Globus pallidus (tissue), 1 donor: Measurements from ENCODE around the gene NLRP1.
A peak's percentile ranks its signal among the peaks of the same experiment; 100 is the strongest.
"Not testable (repeated sequence)": the region's sequence is repeated elsewhere in the genome, so short reads cannot be mapped to it uniquely, and the experiment has no call there.

Experiments
- DNase-seq: peaks from one replicate; pipeline ENCODE4 v3.0.0-alpha.2; 2015; ENCODE audit warnings: low spot score

NLRP1 gene

DNA sequence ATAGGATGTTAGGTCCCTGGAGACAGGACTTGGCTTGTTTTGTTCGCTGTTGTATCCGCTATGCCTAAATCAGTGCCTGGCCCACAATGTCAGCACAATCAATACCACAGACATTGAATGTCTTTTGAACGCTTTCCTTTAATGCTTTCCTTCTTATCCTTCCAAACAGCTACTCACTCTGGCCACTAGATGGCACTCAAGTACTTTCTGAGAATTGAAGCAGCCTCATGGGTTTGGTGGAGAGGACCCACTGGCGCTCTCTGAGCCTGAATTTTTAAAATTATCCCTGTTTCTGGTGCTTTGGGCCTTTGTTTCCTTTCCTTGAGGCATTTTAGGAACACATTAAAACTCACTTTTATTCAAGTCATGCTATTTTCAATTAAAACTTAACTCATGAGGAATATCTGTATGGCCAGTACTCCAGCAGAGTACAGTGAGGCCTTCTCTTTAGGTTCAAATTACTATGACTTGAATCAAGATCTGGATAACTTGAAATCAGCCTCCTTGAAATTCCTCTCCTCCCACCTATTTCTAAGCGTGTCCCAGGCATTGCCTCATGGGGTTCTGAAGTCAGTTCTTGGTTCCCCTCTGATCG is 3.2 kb upstream of the NLRP1 start:
- DNase-seq = peak; percentile 78

- DNase-seq = no peak
These were observed 1.7 kb upstream of the NLRP1 start for GRCh38 chr17:5585836-5586521.

- DNase-seq = no peak
These were observed 1.0 kb upstream of the NLRP1 start for GRCh38 chr17:5585287-5585794.

- no peak for DNase-seq
These were observed 605 bp downstream of the NLRP1 start for GRCh38 chr17:5583426-5584382.

GRCh38 chr17:5582209-5583185 is 1.8 kb downstream of the NLRP1 start:
- no peak for DNase-seq

GRCh38 chr17:5581655-5582054 is 2.7 kb downstream of the NLRP1 start:
- DNase-seq = no peak

- DNase-seq = no peak
These were observed 3.3 kb downstream of the NLRP1 start for GRCh38 chr17:5580969-5581368.

- DNase-seq = no peak
These were observed 3.9 kb downstream of the NLRP1 start for GRCh38 chr17:5580367-5580766.

DNA sequence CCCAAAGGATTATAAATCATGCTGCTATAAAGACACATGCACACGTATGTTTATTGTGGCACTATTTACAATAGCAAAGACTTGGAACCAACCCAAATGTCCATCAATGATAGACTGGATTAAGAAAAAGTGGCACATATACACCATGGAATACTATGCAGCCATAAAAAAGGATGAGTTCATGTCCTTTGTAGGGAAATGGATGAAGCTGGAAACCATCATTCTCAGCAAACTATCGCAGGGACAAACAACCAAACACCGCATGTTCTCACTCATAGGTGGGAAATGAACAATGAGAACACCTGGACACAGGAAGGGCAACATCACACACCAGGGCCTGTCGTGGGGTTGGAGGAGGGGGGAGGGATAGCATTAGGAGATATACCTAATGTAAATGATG is 5.5 kb downstream of the NLRP1 start:
- DNase-seq = not testable (repeated sequence)

DNA sequence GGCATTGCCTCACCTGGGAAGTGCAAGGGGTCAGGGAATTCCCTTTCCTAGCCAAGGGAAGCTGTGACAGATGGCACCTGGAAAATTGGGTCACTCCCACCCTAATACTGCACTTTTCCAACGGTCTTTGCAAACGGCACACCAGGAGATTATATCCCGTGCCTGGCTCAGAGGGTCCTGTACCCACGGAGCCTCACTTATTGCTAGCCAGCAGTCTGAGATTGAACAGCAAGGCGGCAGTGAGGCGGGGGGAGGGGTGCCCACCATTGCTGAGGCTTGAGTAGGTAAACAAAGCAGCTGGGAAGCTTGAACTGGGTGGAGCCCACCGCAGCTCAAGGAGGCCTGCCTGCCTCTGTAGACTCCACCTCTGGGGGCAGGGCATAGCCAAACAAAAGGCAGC is 11.3 kb downstream of the NLRP1 start:
- not testable (repeated sequence) for DNase-seq

DNA sequence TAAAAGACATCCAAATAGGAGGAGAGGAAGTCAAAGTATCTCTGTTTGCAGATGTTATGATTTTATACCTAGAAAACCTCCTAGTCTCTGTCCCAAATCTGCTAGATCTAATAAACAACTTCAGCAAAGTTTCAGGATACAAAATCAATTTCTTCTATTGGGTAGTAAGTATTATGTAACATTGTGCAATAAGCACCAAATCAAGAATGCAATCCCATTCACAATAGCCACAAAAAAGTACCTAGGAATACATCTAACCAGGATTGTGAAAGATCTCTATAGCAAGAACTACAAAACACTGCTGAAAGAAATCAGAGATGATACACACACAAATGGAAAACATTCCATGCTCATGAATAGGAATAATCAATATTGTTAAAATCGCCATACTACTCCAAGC is 13.0 kb downstream of the NLRP1 start:
- DNase-seq = no peak

- no peak for DNase-seq
These were observed 18.5 kb downstream of the NLRP1 start for GRCh38 chr17:5565808-5566207.

DNA sequence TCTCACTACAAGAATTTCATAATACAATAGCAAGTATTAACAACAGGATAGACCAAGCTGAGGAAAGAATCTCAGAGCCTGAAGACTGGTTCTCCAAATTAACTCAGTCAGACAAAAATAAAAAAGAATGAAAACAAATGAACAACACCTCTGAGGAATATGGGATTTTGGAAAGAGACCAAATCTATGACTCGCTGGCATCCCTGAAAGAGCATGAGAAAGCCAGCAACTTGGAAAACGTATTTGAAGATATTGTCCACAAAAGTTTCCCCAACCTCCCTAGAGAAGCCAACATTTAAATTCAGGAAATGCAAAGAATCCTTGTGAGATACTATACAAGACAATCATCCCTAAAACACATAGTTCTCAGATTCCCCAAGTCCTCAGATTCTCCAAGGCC is 20.9 kb downstream of the NLRP1 start:
- DNase-seq = no peak

DNA sequence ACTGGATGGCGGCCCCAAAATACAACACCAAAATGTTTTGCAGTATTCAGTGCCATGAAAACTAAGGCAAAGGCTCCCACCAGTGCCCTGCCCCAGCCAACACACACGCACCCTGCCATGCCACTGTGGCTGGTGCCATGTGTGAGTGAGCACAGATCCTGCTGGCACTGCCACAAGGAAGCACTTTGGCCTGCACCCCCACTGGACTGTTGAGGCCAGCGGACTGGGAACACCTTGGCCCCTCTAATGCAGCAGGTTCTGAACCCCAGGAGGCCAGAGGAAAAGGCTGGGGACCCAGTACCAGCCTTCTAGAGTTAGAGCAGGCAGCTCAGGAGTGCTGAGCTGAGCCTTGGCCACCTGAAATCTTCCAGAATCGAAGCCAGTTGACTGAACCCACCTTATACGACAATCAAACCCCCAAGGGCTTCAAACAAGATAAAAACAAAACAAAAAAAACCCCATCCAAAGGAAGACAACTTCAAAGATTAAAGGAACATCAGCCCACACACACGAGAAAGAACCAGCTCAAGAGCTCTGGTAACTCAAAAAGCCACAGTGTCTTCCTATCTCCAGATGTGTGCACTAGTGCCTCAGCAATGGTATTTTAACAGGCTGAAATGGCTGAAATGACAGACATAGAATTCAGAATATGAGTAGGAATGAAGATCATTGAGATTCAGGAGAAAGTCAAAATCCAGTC is 21.5 kb downstream of the NLRP1 start:
- no peak for DNase-seq

DNA sequence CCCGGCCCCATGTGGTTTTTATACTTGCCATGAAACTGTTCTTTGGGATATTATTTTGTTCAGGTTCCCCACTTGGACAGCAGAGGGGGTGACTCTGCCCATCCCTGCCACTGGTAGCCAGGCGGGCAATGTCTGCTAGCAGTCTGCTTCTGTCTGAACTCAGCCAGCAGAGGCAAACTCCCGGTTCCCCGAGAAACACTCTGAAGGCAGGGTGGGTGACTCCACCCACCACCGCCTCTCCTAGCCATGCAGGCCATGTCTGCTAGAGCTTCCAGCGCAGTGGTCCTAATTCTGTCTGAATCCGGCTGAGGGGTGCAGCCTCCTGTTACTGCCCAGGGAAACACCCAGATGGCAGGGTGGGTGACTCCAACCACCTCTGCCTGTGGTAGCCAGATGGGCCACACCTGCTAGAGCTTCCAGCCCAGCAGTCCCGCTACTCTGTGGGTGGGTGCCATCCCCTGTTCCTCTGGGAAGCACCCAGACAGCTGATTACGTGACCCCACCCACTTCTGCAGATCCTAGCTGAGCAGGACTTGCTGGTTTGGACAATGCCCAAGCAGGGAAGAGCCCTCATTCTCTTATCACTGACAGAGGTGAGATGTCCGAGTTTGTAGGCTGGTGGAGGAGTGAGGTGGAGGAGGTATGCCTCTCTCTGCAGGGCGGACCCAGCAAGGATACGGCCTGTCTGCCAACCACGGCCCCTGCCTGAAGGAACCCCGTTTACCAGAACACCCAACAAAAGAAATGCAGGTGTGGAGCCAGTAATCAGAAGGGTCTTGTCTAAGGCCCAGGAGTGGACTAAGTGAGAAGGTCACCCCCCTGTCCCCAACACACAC is 22.4 kb downstream of the NLRP1 start:
- DNase-seq = no peak

- DNase-seq = no peak
These were observed 23.8 kb downstream of the NLRP1 start for GRCh38 chr17:5560361-5560988.

- no peak for DNase-seq
These were observed 25.2 kb downstream of the NLRP1 start for GRCh38 chr17:5558815-5559785.

DNA sequence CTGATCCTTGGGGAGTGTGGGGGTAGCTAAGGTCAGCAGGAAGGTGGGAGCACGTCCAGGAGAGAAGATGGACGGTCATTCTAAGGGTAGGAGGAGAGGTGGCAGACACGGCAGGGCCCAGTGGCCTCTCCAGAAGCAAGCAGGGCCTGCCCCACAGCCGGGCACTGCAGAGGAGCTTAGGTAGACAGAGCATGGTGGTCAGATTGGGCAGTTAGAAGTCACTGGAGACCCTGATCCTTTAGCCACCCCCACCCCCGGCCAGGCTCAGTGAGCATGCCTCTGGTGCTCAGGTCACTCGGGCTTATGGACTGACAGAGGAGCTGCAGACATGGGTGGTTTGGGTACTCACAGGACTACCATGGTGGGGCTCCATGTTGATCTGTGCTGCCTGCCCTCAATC is 26.3 kb downstream of the NLRP1 start:
- no peak for DNase-seq
